GM12892 (cell line): ENCODE data around the gene LRRN2.

Experiments used
- POLR2A ChIP-seq: IDR thresholded peaks from 2 replicates; pipeline ENCODE4 v1.6.1; 2011; ENCODE audit warnings: low read depth, low read length, control low read depth
- POLR2AphosphoS5 ChIP-seq: IDR thresholded peaks from 2 replicates; pipeline ENCODE4 v1.6.1; 2011; ENCODE audit warnings: low read depth, low read length, control low read depth
- TAF1 ChIP-seq: IDR thresholded peaks from 2 replicates; pipeline ENCODE4 v1.6.1; 2011; ENCODE audit warnings: low read depth, mild to moderate bottlenecking, control low read depth, low read length, borderline replicate concordance

- TF ChIP-seq TAF1, result no peak
- TF ChIP-seq POLR2A, result no peak
- no peak for TF ChIP-seq POLR2AphosphoS5
These were observed 112.3 kb downstream of the LRRN2 start for GRCh38 chr1:204572923-204573922.
